ENCODE results near the gene ACSL1.

The ACSL1 gene, protein sequence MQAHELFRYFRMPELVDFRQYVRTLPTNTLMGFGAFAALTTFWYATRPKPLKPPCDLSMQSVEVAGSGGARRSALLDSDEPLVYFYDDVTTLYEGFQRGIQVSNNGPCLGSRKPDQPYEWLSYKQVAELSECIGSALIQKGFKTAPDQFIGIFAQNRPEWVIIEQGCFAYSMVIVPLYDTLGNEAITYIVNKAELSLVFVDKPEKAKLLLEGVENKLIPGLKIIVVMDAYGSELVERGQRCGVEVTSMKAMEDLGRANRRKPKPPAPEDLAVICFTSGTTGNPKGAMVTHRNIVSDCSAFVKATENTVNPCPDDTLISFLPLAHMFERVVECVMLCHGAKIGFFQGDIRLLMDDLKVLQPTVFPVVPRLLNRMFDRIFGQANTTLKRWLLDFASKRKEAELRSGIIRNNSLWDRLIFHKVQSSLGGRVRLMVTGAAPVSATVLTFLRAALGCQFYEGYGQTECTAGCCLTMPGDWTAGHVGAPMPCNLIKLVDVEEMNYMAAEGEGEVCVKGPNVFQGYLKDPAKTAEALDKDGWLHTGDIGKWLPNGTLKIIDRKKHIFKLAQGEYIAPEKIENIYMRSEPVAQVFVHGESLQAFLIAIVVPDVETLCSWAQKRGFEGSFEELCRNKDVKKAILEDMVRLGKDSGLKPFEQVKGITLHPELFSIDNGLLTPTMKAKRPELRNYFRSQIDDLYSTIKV

DNA sequence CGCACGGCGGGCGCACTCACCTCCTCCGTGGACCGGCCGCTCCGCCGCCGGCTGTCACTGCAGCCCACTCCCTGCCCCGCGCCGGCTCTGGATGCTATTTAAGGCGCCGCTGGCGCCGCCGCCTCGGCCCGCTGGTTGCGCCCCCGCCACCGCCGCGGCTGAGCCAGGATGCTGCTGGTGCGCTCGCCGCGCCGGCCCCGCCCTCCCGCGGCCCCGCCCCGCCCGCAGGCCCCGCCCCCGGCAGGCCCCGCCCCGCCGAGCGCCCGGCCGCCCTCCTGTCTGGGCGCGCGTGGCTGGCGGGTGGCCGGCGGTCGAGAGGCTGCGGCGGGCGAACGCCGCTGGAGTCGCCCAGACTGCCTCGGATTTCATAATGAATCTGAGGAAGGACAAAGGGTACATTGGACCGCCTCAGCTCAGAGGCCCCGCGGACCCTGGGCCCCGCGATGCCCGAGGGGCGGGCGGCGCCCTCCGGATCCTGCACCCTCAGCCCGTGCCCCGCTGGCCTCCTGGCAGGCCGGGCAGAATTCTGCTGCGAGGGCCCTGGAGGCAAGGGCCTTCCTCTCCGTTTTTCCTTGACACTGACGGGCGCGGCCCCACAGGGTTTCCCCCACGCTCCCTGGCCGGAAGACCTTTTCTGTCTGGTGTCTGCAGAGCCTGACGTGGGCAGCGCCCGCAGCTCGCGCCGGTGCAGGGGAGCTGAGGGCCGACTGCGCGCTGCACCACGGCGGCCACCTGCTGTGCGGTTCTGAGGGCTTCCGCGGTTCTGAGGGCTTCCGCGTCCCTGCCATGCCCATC, at the start of gene ACSL1:
Gene ACSL1 (minus strand): TSS at position 73 of the 795 bp plus-strand sequence. CDS start 22,454 bp downstream, outside the sequence.
- peak; percentile 92 for DNase-seq

DNA sequence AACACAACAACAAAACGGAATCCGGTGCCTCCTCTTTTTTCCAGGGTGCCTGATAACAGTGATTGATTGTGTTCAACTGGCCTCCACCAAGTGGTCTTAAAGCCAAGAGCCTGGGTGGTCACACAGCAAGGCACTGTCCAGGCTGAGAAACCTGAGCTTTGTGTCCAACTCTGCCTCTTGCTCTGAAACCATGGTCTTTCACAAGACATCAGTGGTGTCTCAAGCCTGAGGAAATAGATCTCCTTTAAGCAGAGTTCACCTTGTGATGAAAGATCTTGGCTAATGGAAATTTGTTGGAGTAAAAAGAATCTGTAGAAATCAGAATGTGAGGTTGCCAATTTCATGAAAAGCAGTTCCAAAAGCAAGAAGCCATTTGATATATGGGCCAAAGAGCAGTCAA, 47.3 kb upstream of the ACSL1 start:
- no peak for DNase-seq

DNA sequence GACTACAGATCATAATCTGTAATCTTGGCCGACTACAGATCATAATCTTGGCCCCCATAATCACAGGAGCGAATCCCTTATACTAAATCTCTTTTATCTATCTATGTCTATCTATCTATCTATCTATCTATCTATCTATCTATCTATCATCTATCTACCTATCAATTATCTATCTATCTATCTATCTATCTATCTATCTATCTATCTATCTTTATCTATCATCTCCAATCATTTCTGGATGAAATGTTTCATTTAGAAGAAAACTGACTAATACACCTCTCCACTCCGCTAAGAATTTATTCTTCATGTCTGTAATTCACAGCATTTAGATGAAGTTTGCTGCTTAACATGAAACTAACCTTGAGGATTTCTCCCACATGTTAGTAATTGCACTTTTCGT, 45.0 kb upstream of the ACSL1 start:
- DNase-seq: no peak

DNA sequence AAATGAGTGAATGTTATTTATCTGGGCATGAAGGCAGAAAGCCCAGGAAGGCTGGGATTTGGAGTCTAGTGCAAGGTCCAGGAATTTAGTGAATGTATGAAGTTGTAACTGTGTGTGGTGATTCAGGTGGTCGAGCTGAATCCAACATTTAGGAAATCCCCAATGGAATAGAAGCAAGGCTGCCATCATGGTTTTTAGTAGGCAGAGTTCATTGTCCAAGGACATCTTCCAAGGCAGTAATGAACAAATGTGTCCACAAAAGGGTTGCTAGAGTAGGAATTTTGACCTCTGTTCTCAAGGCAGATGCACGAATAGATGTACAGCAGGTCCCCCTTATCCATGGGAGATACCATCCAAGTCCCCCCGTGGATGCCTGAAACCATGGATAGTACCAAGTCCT, 42.9 kb upstream of the ACSL1 start:
- DNase-seq: no peak

DNA sequence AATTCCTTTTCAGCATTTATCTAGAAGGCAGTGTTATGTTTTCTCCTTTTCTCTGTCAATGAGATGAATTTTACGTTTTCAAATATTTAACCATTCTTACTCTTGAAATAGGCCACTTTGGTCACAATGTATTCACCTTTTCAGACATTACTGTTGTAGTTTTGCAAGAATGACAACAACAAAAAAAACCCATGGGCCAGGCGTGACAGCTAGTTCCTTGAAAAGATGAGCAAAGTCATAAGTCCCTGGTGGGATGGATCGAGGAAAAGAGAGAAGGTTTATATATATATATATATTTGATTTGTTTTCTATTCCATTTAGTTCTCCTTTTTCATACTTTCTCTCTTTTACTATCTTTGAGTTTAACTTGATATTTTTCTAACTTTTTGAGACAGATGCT, 38.1 kb upstream of the ACSL1 start:
- no peak for DNase-seq

DNA sequence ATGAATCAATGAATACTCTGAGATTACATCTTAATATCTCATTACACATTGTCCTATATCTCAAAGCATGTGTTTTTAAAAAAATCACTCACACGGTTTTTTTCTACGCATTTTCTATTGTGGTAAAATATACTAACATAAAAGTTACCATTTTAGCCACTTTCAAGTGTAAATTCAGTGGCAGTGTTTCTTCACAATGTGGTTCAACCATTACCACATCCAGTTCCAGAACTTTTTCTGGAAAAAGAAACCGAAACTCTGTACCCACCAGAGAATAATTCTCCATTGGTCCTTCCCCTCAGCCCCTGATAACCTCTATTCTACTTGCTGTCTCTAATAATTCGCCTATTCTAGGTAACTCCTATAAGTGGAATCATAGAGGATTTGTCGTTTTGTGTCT, 35.3 kb upstream of the ACSL1 start:
- no peak for DNase-seq

DNA sequence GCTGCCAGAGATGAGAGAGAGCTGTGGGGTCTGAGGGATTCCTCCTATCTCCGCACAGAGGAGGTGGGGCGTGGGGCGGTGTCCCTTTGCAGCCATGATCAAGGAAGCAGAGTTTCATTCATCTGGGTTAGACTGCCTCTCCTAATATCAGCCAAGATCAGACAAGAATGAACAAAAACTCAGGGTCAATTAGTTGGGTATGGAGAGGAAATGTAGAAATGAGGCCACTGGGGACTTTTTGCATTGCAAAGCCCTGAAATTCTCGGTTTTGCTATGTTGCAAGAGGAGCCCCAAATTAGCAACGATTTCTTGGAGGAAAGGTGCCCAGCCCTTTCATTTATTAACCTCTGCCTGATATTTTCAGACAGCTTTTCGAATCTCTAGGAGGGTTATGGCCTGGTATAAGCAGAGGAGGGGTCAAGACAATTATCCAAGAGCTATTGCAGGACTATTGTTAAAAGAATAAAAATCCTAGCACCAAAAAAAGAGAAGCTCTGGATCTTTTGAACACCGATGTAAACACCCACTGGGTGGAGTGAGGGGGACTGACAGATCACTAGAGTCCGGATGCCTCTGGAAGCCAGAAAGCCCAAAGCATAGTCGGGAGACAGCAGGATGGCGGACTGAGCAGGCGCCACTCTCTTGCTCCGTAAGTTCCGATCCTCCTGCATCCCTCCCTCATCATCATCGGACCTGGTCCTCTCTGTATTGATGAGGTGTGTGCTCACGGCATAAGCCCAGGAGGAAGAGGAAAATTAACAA, 34.4 kb upstream of the ACSL1 start:
- no peak for DNase-seq

DNA sequence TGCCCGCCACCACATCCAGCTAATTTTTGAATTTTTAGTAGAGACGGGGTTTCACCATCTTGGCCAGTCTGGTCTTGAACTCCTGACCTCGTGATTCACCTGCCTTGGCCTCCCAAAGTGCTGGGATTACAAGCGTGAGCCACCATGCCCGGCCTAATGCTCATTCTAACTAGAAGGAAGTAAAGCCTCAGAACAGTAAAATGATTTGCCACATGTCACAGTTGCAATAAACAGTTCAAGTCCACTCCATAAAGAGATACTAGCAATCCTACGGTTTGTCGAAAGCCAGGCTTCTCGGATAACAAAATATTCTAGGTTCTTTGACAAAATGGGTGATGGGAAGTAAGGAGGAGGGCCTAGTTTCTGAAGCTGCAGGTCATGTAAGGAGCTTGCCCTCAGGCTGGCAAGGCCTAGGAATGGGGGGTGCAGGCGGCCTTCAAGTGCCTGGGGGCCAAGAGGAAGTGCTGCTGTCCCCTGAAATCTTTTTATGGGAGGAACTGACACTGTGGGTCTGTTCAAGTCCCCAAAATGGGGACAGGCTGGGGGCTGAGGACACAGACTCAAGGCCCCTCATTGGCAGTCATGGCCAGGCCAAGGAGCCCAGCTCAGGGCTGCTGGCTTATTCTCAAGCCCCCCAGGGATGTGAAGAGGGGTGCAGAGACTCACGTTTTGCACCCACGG, 31.8 kb upstream of the ACSL1 start:
- no peak for DNase-seq

DNA sequence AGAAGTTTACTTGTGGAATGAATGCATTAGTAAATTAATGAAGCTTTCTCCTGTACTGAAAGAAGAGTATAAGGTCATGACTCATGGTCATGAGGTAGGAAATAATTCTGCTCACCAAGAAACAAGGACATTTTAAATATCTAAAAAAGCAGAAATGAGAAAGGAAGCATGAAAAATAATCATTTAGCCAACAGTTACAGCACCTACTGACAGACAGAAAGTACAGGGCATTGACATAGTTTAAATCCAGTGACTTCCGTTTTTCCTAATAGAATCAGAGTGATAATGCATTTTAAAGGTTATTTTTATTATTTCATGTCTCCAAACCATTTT, 30.5 kb upstream of the ACSL1 start:
- DNase-seq: no peak

DNA sequence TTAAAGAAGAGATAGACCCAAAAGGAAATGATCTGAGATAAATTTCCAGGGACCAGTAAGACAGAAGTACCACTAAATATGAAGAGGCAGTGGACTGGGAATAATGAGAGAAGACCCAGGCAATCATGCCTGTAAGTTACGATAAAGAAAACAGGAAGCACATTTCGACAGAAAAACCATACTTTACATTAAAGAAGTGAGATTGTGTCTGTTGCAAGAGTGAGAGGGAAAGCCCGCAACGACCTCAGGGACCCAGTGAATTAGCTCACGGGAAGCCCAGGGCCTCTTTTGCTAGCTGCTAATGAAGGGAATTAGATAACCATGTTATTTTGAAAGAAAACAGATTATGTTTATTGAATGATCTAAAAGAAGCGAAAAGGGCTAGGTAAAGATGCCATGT, 28.9 kb upstream of the ACSL1 start:
- no peak for DNase-seq

DNA sequence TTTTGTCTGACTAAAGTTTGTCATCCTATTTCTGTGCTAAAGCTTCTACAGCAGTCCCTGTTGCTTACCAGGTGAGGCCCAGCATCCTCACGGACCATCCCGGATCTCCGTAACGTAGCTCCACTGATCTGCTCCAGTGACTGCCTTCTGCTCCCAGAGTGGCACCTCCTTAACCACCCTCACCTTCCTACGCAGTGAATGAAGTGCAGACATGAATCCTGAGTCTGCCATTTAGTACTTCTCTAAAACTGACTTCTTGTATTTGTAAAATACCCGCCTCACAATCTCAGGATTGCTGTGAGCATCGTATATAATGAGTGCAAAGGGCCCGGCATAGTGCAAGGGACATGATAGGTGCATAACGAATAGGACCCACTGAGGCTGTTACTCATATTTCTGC, 27.7 kb upstream of the ACSL1 start:
- no peak for DNase-seq

DNA sequence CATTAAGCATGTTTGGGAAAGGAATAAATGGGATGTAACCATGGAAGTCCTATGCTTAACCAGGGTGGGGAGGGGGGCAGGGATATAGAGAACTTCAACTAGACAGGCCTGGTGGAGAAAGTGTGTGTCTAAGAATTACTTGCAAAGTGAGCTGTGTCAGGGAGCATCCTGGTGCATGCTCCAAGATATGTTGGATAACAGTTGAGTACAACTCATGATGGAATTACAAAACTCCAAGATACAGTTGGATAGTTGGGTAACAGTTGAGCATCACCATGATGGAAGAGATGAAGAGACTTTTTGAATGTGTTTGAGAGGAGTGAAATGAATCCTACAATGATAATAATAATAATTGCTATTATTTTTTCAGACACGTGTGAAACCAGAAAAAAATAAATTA, 26.1 kb upstream of the ACSL1 start:
- DNase-seq: no peak

DNA sequence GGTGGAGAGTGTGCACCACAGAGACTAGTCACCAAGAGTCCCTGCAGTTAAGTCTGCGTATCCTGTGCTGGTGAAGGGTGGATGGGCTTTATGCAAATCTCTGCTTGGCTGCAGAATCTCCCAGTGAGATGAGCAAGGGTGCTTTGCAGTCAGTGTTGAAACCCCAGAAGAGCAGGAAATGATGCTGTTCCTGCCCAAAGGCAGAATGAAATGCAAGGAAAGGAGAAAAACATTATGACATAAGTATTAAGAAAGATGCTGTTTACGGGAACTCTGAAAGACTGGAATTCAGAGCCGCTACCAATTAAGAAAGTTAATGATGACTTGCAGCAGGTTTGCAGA, 25.4 kb upstream of the ACSL1 start:
- no peak for DNase-seq

DNA sequence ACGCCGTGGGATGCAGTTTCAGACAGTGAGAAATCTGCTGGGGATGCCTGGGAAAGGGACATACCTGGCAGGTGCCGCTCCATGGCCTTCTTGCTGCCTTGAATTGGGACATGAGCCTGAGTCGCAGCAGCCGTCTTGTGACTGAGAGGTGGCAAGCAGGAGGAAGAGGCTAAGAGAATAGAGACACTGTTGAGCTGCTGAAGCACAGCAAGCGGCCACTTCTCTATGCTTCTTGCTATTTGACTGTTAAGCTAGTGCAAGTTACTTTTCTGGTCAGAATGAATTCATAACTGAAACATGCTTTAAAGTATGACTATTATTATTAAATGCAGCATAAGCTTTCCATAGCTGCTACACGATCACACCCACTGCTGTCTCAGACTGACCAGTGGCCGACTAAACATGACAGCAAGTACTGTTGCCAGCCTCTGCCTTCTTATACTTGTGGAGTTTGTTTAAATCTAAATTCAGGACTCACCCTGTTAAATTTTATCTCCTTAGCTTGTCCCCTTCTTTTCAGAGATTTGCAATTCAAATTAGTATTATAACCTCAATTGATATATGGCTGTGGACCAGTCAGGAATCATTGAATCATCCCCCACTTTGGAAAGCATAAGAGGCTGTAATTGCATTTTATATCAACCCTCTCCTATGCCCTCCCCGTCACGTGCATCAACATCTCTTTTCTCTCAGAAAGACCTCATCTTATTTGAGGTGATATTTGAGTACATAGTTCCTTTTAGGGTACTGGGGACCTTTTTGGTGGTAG, 24.8 kb upstream of the ACSL1 start:
- no peak for DNase-seq

DNA sequence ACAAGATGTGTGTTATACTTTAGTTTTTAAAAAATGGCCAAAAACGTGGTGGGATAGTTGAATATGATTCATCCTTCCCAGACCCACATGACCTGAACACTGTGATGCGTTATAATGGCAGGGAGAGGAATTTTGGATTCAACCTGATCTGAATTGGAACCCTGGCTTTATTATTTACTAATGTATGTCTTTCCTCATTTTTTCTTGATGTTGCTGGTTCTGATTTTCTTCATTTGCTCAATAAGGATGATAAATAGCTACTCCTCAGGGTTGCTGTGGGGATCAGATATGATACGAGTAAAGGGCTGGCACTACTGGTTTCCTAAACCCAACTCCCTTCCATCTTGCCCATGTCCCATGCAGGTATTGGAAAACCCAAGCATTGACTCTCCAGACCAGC, 24.2 kb upstream of the ACSL1 start:
- DNase-seq: no peak

DNA sequence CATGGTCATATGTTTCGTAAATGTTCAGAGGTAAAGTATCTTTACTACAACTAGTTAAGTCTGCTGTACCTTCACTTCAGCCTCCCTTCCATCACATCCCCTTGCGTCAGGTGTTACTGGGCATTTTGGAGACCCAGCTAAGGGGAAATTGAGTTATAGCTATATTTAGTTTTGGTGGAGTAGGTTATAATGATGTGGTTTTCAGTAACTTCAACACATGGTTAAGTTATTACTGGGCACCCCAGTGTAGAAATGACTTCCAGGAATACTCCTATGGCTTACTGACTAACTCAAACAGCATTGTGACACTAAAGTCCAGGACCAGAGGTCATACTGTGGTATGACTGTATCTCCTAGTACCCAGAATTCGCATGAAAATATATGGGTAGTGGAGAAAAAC, 23.4 kb upstream of the ACSL1 start:
- no peak for DNase-seq

DNA sequence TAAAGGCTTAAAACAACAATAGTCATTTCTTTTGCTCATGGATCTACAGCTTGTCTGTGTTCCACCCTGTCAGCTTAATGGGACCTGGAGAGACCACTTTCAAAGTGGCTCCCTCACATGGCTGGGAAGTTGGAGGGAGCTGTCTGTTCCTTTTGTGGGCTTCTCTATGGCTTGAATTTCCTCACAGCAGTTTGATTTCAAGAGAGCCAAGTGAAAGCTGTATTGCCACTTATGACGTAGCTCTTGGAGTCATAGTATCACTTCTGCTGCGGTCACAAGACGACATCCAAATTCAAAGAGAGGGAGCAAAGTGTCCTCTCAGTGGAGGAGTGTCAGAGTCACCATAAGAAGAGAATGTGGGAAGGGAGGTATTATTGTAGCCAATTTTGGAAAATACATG, 22.7 kb upstream of the ACSL1 start:
- DNase-seq: no peak

DNA sequence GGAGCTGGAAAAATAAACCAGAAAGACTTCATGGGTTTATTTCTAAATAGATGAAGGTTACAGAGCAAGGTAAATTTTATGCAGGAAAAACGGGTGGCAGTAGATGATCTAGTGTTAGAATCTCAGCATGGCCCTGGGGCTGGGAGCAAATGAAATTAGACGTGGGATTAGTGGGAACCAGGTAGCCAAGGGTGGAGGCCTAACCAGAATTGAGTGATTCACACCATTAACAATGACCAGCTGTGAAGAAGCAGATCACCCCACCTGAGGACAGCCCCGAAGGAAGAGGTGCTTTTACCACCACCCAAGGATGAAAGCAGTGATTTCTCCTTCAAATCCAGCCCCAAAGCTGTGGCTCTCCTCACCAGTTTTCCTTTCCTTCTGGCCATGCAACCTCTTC, 20.8 kb upstream of the ACSL1 start:
- no peak for DNase-seq

DNA sequence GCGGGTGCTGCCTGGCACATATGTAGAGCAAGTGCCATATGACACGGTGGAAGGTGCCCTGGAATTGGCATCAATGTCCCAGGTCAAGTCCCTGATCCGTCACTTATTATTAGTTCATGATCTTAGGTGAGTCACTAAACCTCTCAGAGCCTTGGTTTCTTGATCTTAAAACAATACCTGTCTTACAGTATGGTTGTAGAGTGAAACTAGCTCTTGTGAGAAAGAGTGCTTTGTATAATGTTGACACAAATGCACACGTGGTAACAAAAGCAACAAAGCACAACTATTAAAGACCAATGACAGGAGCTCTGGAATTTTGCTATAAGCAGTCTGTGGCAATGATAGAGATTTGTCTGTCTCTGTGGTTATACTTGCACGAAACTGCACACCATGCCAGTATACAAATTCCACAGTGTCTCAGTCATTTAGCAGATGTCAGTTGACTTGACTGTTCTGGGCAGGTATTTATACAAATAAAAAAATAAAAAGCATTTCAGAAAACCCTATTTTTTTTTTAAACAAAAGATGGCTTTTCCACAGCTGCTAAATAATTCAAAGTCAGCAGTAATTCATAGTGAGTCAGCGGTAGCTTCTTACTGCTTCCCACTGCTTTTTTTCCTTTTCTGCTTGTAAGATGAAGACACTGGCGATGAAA, 19.7 kb upstream of the ACSL1 start:
- no peak for DNase-seq

DNA sequence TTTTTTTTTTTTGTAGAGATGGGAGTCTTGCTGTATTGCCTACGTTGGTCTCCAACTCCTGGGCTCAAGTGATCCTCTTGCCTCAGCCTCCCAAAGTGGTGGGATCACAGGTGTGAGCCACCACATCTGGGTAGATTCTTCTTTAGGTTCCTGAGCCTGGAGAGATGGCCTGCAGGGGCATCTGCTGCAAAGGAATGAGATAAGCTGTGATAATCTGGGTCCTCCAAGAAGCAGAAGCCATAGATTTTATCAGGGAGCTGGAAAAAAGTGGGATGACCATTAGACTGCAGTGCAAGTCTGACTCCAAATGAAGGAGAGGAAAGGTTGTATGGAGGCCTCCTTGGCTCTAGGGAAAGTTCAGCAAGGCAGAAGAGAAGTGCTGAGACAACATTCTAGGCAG, 19.0 kb upstream of the ACSL1 start:
- no peak for DNase-seq

DNA sequence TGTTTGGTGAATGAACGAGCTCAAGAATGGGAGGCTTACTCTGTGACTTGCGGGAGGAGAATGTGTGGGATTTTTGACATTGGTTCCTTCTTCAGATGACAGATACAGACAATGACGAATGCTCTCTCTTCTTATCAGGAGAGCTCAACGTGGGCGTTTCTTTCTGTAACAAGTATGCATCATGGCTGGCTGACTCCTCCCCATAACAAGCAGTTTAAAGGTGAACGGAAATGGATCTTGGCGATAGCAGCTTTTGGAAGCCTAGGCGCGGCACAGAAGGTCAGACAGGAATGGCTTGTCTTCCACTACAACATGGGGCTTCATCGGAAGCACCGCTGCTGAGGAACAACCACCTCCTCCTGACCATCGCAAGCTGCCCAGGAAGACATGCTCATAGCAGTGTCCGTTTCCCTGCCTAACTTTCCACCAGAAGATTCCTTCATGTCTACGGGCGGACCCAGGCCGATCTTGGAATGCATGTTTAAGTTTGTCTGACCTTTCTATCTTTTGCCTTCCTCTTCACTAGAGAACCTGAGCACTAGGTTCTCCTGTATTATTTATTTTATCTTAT, 18.3 kb upstream of the ACSL1 start:
- no peak for DNase-seq
